Measurements from ENCODE around the gene DRAM1.

DNA sequence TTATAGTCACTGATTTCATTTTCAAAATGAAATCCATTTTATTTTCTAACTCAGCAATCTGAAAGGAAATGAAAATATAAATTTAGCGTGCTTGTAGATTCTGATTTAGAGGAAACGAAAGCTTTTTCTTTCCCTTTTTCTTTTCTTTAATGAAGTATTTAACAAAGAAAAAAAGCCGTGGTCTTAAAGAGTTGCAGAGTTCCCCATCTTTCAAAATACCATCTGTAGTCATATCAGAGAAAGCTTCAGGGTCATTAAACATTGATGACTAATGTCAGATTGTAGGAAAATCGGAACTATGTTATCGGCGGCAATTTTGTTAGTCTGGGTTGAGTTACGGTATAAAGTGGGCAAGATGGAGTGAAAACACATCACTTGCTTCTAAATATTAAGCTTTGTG lies 32.3 kb downstream of the DRAM1 start:
- TF ChIP-seq YY1 (IDR thresholded peaks at IDR 0.05; ENCODE audit: low read depth) (no peak), CEBPB (IDR thresholded peaks at IDR 0.05) (no peak), RAD21 (IDR thresholded peaks at IDR 0.05; ENCODE audit: low read depth) (no peak), TAF1 (IDR thresholded peaks at IDR 0.05; ENCODE audit: low read depth) (no peak), EP300 (IDR thresholded peaks at IDR 0.05; ENCODE audit: borderline replicate concordance) (no peak), TEAD4 (IDR thresholded peaks at IDR 0.05) (no peak), TCF12 (IDR thresholded peaks at IDR 0.05; ENCODE audit: low read depth) (no peak)

Measured in Ishikawa (cell line).